ENCODE measurements around the gene SEC24A.

DNA sequence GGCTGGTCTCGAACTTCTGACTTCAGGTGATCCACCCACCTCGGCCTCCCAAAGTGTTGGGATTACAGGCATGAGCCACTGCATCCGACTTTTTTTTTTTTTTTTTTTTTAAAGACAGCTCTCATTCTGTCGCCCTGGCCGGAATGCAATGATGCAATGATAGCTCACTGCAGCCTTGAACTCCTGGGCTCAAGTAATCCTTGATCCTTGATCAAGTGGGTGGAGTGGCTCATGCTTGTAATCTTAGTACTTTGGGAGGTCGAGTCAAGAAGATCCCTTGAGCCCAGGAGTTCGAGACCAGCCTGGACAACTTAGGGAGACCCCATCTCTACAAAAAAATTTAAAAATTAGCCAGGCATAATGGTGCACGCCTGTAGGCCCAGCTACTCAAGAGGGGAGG lies 8.1 kb downstream of the SEC24A start:
- TF ChIP-seq TAF1 (IDR thresholded peaks at IDR 0.05; ENCODE audit: low read depth, low read length), result no peak
- no peak for TF ChIP-seq POLR2AphosphoS5 (IDR thresholded peaks at IDR 0.05; ENCODE audit: low read depth, low read length)
- TF ChIP-seq POLR2A (IDR thresholded peaks at IDR 0.05; ENCODE audit: low read depth, low read length), result no peak

Measured in GM12891 (cell line).